GM19372 (cell line): ENCODE results near the gene MRTO4.
"Not testable (repeated sequence)": the region's sequence is repeated elsewhere in the genome, so short reads cannot be mapped to it uniquely, and the experiment has no call there.

Source experiments
- ATAC-seq: cut with Tn5 transposase; IDR thresholded peaks from one replicate; pipeline ENCODE4 v1.9.1; 2021; ENCODE audit warnings: mild to moderate bottlenecking, low read depth, moderate library complexity; ENCODE audit not compliant: unreplicated experiment

The MRTO4 gene

DNA sequence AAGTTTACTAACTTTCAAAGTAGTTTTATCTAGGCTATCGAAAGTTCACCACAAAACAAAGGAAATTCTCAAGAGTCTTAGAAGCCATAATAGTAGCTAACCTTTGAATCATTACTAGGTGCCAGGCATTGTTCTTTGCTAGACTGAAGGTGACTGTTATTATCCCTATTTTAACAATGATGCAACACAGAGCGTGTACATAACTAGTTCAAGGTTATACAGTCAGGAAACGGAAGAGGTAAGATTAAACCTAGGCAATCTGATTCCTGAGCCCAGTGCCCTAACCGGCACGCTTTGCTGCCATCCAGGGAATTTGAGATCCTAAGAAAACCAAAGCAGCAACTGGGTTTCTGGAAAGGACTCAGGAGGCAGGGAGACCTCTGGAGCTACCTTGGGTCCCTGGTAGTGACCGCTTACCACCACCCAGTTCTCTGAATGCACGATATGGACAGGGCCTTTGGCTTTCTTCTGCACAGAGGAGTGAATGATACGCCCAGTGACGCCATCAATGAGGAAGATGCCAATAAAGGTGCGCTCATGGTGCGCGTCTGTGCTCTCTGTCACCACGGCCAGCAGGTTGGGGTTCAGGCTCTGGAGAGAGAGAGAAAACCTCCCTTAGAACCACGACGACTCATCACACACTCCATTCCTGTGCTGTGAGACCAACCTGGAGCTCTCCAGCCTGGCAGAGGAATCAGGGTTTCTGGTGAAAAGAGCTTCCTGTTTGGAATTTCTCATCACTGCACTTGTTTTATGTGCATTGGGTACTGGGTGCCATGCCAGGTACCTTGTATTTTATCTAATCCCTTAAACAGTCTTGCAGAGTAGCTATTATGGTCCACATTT, 28.4 kb upstream of the MRTO4 start:
- no peak for ATAC-seq

DNA sequence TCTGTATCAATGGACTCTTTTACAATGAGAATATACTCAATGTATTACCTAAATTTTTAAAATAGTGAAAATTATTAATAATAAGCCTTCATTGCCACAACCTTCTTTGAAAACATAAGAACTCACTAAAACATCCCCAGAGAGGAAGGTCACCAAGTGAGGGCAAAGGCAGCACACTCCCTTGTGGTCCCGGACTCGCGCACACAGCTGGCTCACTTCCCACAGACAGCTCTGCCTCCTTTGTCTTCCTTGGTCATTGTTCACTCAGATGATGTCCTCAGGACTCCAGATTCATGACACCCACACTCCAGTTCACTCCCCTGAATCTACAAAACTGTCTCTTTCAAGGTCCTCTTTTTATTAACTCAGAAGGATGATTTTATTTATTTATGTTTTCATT, 22.4 kb upstream of the MRTO4 start:
- no peak for ATAC-seq

DNA sequence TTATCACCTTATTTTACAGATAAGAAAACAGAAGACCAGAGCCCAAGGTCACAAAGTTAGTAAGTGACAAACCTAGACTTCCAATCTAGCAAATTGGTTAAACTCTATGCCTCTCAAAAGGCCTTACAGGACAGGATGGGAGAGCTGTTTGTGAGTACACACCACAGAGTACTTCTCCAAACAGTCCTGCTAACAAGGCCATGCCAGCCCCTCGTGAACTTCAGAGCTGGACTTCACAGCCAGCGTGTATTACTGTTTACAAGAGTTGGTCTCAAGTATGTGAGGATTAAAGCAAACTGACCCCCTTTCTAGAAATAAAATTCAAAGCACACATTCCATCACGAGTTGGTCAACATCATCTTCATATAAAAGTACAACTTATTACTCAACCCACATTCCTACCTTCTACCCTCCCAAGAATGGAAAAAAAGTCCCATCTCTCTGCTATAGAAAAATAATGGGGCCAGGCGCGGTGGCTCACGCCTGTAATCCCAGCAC, 21.7 kb upstream of the MRTO4 start:
- no peak for ATAC-seq

DNA sequence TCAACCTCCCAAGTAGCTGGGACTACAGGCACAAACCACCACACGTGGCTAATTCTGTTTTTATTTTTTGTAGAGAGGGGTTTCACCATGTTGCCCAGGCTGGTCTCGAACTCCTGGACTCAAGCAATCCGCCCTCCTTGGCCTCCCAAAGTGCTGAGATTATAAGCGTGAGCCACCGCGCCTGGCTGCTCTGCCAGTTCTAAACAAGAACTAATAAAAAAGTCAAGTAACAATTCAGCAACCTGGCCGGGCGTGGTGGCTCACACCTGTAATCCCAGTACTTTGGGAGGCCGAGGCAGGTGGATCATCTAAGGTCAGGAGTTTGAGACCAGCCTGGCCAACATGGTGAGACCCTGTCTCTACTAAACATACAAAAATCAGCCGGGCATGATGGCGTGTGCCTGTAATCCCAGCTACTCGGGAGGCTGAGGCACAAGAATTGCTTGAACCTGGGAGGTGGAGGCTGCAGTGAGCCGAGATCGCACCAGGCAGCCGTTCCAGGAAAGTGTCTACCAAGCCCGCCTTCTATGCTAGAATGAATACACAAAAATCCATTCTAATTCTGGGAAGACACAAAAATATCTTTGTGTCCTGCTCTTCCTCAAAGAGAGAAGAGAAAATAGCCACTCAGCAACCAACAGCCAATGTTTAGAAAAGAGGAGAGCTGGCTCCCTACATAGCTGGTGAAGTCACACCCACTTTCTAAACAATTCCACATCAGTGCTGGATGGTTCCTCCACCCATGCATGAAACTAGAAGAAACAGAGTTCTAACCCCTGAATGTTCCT, 19.7 kb upstream of the MRTO4 start:
- not testable (repeated sequence) for ATAC-seq

DNA sequence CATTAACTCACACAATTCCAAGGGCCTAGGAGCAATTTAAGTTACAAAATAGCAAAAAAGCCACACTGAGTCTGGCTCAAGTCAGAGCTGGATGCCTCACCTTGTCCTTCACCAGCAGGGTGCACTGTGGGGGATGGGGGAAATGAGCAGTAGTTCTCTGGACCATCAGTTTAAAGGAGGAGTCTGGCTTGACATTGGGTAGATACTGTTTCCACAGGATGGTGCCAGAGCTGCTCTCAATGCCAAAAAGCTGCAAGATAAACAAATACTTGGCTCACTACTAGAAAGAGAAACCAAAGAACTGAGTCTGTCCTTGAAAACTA, 19.1 kb upstream of the MRTO4 start:
- ATAC-seq = no peak

DNA sequence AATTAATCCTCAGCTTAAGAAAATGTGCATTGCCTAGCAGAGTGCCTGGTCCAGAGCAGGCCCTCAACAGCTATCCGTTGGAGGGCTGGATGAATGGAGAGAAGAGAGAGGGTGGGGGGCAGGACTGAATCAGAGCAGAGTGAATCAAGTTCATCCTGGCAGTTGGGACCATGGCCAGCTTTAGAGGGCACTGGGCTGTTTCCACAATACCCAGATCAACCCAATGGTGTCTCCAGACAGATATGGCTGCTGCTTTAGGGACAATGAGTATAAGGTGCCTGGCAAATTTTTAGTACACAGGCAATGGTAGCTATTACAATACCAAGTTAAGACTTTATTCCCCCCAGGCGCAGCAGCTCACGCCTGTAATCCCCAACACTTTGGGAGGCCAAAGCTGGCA, 17.4 kb upstream of the MRTO4 start:
- ATAC-seq = no peak

DNA sequence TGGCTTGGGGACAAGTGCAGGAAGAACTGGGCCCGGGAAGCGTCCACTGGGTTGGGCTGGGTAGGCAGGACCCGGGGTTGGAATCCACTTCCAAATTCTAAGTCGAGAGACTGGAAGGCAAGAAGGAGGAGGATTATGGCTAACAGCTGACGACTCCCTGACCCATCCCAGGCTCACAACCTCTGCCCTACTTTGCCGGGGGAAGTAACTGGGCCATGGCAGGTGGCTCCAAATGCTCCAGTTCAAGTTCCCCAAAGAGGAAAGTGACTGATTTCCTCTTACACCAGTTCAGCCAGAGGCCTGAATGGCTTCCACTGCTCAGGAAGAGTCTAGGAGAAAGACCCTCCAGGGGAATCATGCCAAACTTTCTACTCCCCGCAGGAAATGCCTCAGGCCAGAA, 11.7 kb upstream of the MRTO4 start:
- no peak for ATAC-seq

DNA sequence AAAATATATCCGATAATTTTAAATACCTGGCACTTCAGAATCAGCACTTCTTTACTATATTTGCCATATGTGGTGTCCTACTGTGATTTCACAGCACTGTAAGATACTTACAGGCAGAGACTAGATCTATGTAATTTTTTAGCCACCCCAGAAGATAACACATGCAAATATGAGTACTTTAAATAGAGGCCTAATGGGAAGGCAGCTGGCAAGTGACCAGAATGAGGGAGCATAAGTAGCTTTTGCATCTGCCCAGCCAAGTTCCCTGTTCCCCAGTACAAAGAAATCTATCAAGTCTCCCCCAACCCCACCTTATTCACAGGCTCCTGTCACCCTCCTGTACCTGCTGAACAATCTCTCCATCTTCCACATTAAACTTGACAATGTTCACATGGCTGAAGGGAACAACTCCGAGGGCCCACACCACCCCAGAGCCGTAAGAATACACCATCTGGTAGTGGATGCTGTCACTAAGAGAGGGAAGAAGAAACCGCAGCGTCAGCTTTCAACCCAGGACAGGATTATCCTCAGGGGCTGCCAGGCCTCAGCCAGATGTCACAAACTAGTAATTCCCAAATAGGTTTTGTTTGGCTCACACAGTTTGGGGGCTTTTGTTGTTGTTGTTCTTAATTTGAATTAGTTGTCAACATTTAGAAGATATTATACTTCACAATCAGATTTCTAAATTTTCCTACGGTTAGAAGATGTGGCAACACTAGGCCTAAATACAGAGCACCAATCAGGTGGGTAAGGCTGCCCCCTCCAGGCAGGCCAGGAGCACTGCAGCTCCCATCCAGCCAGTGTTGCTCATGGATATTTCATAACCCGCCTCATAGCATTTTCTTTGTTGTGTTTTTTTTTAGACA, 10.7 kb upstream of the MRTO4 start:
- no peak for ATAC-seq

DNA sequence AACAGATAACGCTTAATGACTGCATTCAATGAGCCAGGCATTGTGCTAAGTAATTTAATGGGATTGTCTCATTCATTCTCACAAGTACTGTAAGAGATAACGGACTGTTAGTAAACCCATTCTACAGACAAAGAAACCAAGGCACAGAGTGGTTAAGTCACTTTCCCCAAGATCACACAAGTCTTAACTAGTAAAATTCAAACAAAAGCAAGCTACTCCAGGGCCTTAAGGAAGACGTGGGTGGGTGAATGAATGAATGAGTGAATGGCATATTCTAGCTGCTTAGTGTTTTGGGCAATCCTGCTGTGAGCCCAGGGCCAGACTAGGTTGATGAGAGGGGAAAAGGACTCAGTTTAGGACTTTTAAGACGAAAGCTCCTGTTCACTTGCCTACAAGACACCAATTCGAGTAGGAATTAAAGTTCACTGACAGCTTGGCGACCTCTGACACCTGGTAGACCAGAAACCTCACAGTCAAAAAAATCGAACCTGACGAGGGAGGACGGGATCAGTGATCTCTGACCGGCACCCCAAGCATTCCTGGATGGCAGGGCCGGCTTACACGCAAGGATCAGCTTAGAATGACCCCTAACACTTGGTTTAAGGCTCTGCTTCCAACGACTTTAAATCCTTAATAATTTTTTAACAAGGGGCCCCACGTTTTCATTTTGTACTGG, 838 bp upstream of the MRTO4 start:
- no peak for ATAC-seq

DNA sequence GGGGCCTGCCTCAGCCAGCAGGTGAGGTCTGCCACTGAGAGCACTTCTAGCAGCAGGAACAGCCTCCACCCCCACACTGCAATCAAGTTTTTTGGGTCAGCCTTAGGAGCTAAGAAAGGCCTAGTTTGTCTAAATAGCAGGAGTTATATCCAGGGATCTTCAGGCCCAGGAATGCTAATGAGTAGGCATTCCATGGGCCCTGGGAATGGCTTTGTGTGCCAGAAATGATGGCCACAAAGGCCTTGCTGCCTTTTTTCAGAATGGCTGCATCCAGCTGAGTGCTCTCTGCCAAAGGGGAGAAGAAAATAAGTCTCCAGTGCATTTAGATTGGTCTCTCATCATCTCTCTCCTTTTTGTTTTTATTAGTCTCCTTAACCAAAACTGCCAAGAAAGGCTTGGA, 2.8 kb downstream of the MRTO4 start:
- no peak for ATAC-seq

DNA sequence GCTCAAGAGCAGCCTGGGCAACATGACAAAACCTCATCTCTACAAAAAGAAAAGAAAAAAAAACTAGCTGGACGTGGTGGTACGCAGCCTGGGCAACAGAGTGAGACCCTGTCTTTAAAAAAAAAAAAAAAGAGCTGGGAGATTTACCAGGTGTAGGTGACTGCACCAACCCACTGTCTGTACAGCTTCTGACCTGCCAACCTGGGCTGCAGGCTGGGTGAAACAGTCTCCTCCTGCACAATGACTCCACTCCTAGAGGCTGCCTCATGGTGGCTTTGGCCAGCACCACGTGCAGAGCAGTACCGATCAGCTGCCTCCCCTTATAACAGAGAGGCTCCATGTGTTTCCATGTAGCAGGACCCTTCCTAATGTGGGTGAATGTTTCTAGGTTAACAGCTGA, 3.7 kb downstream of the MRTO4 start:
- ATAC-seq = no peak

DNA sequence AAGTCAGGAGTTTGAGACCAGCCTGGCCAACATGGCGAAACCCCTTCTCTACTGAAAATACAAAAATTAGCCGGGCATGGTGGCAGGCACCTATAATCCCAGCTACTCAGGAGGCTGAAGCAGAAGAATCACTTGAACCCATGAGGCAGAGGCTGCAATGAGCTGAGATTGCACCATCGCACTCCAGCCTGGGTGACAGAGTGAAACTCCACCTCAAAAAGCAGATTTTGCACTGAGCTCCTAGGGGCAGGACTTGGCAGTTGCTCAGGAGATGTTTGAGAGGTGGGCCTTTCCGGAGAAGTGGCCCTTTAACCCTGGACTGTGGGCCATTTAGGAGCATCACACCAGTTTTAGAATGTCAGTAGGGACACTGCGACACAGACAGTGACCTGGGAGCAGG, 4.7 kb downstream of the MRTO4 start:
- not testable (repeated sequence) for ATAC-seq

DNA sequence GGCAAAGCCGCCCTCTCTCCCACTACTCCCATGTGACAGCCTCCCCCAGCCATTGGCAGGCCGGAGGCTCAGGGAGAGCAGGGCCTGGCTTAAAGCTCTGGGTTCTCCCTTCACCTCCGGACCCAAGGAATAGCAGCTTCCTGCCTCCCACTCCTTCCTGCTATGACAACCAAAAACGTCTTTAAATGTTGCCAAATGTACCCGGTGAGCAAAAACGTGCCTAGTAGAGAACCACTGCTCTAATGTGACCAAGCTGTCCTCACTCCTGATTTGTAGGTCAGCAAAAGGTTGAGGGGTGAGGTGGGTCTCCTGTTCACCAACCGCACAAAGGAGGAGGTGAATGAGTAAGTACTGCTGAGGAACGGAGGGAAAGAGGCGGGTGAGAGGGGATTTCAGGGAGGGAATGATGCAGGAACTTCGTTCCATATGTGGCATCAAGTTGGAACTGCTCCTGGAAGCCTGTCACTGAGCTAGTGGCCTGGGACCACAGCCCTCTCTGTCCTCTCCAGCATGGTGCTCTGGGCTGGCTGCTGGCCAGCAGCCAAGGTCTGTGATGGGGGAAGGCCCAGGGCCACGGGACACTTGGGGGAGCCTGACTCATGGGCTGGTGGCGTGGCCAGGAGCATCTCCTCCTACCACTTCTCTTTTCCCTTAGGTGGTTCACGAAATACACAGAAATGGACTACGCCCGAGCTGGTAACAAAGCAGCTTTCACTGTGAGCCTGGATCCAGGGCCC, 5.7 kb downstream of the MRTO4 start:
- no peak for ATAC-seq

DNA sequence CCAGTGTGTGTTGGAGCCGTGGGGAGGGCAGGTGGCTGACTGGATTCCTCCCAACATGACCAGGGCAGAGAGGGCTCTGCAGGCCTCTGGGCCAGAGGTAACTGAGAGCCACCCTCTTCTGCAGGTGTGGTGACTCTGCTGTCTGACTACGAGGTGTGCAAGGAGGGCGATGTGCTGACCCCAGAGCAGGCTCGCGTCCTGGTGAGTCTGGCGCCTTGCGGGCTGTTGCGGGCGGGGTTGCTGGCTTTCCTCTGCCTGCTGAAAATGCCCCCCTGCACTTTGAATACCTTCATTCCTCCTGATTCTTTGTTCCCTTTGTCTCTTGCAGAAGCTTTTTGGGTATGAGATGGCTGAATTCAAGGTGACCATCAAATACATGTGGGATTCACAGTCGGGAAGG, 6.7 kb downstream of the MRTO4 start:
- ATAC-seq = no peak

DNA sequence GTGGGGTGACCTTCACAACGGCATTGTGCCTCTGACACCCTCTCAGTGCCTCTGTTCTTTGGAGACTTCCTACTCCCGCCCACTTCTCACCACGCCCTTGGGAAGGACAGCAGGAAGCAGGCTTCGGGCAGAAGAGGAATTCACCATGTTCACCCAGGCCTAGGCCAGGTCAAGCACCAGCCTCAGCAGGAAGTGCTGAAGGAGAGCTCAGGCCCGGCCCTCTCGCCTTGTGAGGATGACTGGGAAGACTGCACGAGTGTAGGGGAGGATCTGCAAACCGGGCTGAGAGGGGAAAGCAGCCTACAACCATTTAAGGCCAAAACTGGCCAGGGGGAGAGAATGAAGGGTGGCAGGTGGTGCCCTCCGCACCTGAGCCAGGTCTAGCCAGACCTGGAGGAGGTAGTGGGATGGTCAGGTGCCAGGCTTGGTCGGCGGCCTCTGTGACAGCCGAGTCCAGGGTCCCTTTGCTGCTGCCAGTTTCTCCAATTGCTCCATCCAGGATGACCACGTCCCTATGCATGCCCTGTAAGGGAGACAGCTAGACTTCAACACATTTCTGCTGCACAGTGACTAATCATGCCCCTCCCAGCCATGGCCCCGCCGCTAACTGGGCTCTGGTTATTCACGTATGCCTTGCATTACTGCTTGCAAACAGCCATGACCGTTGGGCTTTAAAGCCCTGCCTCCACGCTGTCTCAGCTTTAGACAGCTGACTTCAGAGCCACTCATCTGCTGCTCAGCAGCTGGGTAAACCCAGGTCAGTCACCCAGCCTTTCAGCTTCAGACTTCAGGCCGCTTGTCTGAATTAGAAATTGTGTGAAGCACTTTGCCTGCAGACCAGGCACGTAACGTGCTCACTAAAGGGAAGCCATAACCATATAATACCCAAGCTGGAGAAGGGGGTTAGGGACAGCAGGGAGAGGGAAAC, 8.9 kb downstream of the MRTO4 start:
- no peak for ATAC-seq

DNA sequence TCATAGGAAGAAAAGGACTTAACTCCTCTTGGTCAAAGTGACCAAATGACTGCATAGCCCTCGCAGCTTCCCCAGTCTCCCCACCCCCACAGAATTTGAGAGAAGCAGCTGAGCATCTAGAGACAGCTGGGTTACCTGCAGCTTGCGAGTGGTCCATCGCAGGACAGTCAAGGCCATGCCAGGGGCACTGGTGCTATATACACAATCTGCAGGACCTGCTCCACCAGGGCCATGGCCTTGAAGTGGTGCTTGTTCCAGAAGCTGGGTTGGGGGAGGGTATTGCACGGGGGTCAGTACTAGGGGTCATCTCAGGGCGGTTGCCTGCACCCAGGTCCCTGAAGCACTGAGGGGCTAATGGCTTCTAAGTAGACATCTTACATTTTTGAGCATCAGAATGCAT, 10.4 kb downstream of the MRTO4 start:
- ATAC-seq = no peak

DNA sequence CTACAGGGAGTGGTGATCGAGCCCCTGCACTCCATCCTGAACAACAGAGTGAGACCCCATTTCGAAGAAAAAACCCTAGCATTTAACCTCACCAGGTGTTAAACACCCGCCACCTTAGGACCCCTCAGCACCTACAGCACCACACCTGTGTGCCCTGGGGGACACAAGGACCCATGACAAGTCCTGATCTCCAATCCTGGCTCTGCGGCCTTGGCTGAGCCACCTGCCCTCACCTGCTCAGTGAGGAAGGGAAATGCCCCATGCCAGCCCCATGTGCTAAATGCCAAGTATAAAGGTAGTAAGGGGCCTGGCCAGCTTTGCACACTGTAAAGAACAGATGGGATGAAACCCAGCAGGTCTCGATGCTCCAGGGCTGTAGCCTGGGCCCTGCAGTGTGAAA, 11.1 kb downstream of the MRTO4 start:
- ATAC-seq = no peak

DNA sequence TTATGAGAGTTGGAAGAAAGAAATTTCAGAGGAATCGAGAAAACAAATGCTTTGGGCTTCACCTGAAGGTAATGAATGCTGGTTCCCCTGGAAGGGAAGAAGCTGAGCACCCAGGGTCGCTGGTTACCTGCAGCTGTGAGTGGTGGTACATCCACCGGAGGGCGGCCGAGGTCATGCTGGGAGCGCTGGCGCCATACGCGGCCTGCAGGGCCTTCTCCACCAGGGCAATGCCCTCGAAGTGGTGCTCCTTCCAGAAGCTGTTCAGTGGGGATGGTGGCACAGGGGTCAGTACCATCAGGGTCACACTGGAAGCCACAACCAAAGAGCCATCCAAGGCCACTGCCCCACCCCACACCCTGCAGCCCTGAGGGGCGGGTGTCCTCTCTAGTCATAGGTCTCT, 16.8 kb downstream of the MRTO4 start:
- ATAC-seq = no peak
